ENCODE data around the gene RSF1. TPM values are rescaled to one million over a fixed set of nuclear protein-coding genes. Genes with fewer than 3 reads are reported as not detected.
A peak's percentile ranks its signal among the peaks of the same experiment; 100 is the strongest.

Gene RSF1
- total RNA-seq, 1 experiment from 2014 or later, result 62.0 TPM

DNA sequence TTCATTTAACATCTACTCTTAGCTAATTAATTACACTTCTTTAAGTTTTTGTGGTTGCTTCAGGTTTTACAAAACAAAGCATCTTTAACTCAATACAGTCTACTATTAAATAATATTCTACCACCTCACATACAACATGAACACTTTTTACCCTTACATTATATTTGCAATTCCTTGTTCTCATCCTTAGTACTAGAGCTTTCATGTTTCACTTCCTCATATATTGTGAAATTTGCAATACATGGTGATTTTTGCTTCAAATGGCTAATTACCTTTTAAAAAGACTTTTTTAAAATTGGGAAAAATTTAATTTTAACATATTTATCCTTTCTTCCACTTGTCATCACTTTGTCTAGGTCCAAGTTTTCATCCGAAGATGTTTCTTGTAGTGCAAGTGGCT is 37.5 kb downstream of the RSF1 start:
- DNase-seq (ENCODE audit: unreplicated experiment), result no peak
- BruUV-seq (replicated peaks), result no TSS peak

DNA sequence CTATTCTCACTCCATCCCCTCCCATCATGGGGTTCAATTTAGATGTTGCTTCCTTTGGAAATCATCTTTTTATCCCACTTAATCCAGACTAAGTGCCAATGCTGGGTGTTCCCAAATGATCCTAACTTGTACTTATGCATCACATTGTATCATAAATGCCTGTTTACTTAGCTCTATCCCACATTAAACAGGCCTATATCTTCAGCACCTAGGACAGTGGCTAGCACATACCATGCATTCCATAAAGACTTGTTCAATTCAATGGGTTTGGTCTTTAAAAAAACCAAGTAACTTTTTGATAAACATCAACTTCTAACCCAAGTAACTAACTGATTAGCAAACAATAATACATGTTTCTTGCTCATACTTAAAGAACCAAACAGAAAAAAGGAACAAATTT is 40.6 kb downstream of the RSF1 start:
- BruUV-seq (replicated peaks), result no TSS peak
- H3K9me3 Mint-ChIP-seq (ENCODE audit: unreplicated experiment), result no peaks in the 10 kb centered on the region
- intact Hi-C loops (cut with micrococcal nuclease), result no loop called here

More for the DNA sequence above, 37.5 kb downstream of the RSF1 start:
- no peak overlapping the region for H3K4me3 Mint-ChIP-seq (ENCODE audit: unreplicated experiment)
- no peaks in the 10 kb centered on the region for H3K9me3 Mint-ChIP-seq (ENCODE audit: unreplicated experiment)
- no peaks in the 10 kb centered on the region for H3K27me3 Mint-ChIP-seq (ENCODE audit: insufficient read depth, unreplicated experiment)
- ChIA-PET POLR2A (interaction anchor here (1.1 kb wide), 1 partner anchor 37 kb away, joined by 3 read pairs; no protein-coding TSS in a partner anchor), CTCF (interaction anchor here (0.6 kb wide), 1 partner anchor 342 kb away, joined by 3 read pairs; no protein-coding TSS in a partner anchor)
- H3K4me1 Mint-ChIP-seq (ENCODE audit: insufficient read depth, unreplicated experiment), result peaks cover 15% of the 10 kb centered on the region
- intact Hi-C loops (cut with micrococcal nuclease), result no loop called here
- H3K27ac Mint-ChIP-seq (ENCODE audit: low read depth, unreplicated experiment), result no peak overlapping the region
- TF ChIP-seq, protein P1, sequence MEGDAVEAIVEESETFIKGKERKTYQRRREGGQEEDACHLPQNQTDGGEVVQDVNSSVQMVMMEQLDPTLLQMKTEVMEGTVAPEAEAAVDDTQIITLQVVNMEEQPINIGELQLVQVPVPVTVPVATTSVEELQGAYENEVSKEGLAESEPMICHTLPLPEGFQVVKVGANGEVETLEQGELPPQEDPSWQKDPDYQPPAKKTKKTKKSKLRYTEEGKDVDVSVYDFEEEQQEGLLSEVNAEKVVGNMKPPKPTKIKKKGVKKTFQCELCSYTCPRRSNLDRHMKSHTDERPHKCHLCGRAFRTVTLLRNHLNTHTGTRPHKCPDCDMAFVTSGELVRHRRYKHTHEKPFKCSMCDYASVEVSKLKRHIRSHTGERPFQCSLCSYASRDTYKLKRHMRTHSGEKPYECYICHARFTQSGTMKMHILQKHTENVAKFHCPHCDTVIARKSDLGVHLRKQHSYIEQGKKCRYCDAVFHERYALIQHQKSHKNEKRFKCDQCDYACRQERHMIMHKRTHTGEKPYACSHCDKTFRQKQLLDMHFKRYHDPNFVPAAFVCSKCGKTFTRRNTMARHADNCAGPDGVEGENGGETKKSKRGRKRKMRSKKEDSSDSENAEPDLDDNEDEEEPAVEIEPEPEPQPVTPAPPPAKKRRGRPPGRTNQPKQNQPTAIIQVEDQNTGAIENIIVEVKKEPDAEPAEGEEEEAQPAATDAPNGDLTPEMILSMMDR (IDR thresholded peaks at IDR 0.05; ENCODE audit: unreplicated experiment), result no peak
- no peaks in the 10 kb centered on the region for H3K36me3 Mint-ChIP-seq (ENCODE audit: insufficient read depth, unreplicated experiment)

DNA sequence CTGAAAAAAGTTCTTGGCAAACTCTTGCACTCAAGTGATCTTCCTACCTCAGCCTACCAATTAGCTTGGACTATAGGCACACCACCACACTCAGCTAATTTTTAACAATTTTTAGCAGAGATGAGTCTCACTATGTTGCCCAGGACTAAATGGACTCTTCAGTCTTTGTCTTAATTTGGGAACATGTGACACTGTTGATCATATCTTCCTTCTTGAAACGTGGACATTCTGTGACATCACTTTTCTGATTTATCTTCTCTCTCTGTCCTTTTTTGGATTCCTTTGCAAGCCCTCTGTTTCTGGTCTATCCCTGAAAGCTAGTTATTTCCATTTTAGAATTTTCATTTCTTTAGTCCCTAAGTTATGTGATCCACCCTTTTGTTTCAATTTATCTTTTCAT is 42.0 kb downstream of the RSF1 start:
- ChIA-PET POLR2A (interaction anchor here (0.6 to 0.7 kb wide), 2 partner anchors 12 to 231 kb away, joined by 3 to 4 read pairs; no protein-coding TSS in a partner anchor), CTCF (interaction anchor here (0.7 to 1.2 kb wide), 2 partner anchors 14 to 221 kb away, joined by 3 read pairs; no protein-coding TSS in a partner anchor)
- TF ChIP-seq, protein P1 (IDR thresholded peaks at IDR 0.05; ENCODE audit: unreplicated experiment), result no peak
- H3K27me3 Mint-ChIP-seq (ENCODE audit: insufficient read depth, unreplicated experiment), result no peaks in the 10 kb centered on the region
- no peak for DNase-seq (ENCODE audit: unreplicated experiment)
- no peak overlapping the region for H3K27ac Mint-ChIP-seq (ENCODE audit: low read depth, unreplicated experiment)
- no peaks in the 10 kb centered on the region for H3K4me1 Mint-ChIP-seq (ENCODE audit: insufficient read depth, unreplicated experiment)
- H3K36me3 Mint-ChIP-seq (ENCODE audit: insufficient read depth, unreplicated experiment), result peaks cover 5% of the 10 kb centered on the region
- intact Hi-C loops (cut with micrococcal nuclease), result no loop called here
- no TSS peak for BruUV-seq (replicated peaks)
- no peak overlapping the region for H3K4me3 Mint-ChIP-seq (ENCODE audit: unreplicated experiment)
- no peaks in the 10 kb centered on the region for H3K9me3 Mint-ChIP-seq (ENCODE audit: unreplicated experiment)

More for the DNA sequence above, 40.6 kb downstream of the RSF1 start:
- H3K4me3 Mint-ChIP-seq (ENCODE audit: unreplicated experiment), result no peak overlapping the region
- peak; percentile 30 for DNase-seq (ENCODE audit: unreplicated experiment)
- H3K36me3 Mint-ChIP-seq (ENCODE audit: insufficient read depth, unreplicated experiment), result peaks cover 3% of the 10 kb centered on the region
- H3K4me1 Mint-ChIP-seq (ENCODE audit: insufficient read depth, unreplicated experiment), result no peaks in the 10 kb centered on the region
- POLR2A ChIA-PET, result no interaction called here
- CTCF ChIA-PET, result interaction anchor here (0.7 kb wide), 1 partner anchor 177 kb away, joined by 3 read pairs; no protein-coding TSS in a partner anchor
- TF ChIP-seq, protein P1 (IDR thresholded peaks at IDR 0.05; ENCODE audit: unreplicated experiment), result no peak
- no peak overlapping the region for H3K27ac Mint-ChIP-seq (ENCODE audit: low read depth, unreplicated experiment)
- no peaks in the 10 kb centered on the region for H3K27me3 Mint-ChIP-seq (ENCODE audit: insufficient read depth, unreplicated experiment)

DNA sequence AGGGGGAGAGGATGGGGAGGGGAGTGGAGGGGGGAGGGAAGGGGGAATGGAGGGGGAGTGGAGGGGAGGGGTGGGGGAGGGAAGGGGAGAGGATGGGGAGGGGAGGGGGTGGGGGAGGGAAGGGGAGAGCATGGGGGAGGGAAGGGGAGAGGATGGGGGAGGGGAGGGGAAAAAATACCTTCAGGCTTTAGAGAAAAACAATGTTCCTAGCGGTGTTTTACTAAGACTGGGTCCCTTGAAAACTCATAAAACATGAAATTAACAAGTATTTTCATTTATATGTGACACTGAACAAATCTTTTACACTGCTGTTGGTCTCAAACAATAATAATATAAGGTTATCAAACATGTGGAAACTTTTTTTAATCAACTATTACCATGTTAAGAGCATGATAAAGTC is 42.4 kb downstream of the RSF1 start:
- Mint-ChIP-seq H3K4me3 (ENCODE audit: unreplicated experiment) (no peak overlapping the region), H3K27ac (ENCODE audit: low read depth, unreplicated experiment) (no peak overlapping the region), H3K36me3 (ENCODE audit: insufficient read depth, unreplicated experiment) (peaks cover 7% of the 10 kb centered on the region), H3K27me3 (ENCODE audit: insufficient read depth, unreplicated experiment) (no peaks in the 10 kb centered on the region), H3K4me1 (ENCODE audit: insufficient read depth, unreplicated experiment) (no peaks in the 10 kb centered on the region), H3K9me3 (ENCODE audit: unreplicated experiment) (no peaks in the 10 kb centered on the region)
- intact Hi-C loops (cut with micrococcal nuclease), result no loop called here
- TF ChIP-seq, protein P1 (IDR thresholded peaks at IDR 0.05; ENCODE audit: unreplicated experiment), result no peak
- POLR2A ChIA-PET, result interaction anchor here (0.6 kb wide), 1 partner anchor 232 kb away, joined by 4 read pairs; no protein-coding TSS in a partner anchor
- CTCF ChIA-PET, result interaction anchor here (1.2 kb wide), 1 partner anchor 222 kb away, joined by 3 read pairs; no protein-coding TSS in a partner anchor
- BruUV-seq (replicated peaks), result no TSS peak
- no peak for DNase-seq (ENCODE audit: unreplicated experiment)
